Nephron (organoid): ENCODE results near the gene EPN2.

Experiments
- H3K27ac Mint-ChIP-seq, 3 experiments: 2 replicates each; pipeline ENCODE4 v1.8.0; 2020; ENCODE audit warnings: mixed read lengths in 3 of 3, mild to moderate bottlenecking in 2 of 3, moderate library complexity in 1 of 3
- H3K27me3 Mint-ChIP-seq: 2 replicates; pipeline ENCODE4 v1.8.0; 2021; ENCODE audit warnings: low read depth, mild to moderate bottlenecking, moderate library complexity, mixed read lengths
- H3K36me3 Mint-ChIP-seq: 2 replicates; pipeline ENCODE4 v1.8.0; 2020; ENCODE audit warnings: low read depth, mixed read lengths
- H3K4me1 Mint-ChIP-seq: 2 replicates; pipeline ENCODE4 v1.8.0; 2020; ENCODE audit warnings: mixed read lengths
- H3K4me3 Mint-ChIP-seq, 3 experiments: 2 replicates each; pipeline ENCODE4 v1.8.0; 2020; ENCODE audit warnings: mild to moderate bottlenecking in 3 of 3, mixed read lengths in 3 of 3, moderate library complexity in 2 of 3
- H3K9me3 Mint-ChIP-seq: 2 replicates; pipeline ENCODE4 v1.8.0; 2020; ENCODE audit warnings: mixed read lengths
- TF ChIP-seq, protein P1 (sequence below), 3 experiments: fragments of 200-600 bp; sonication (generic); IDR thresholded peaks; one replicate each; pipeline ENCODE4 v1.5.0; 2021; ENCODE audit warnings: antibody characterized with exemption in 3 of 3; ENCODE audit not compliant: unreplicated experiment in 3 of 3

Gene EPN2

DNA sequence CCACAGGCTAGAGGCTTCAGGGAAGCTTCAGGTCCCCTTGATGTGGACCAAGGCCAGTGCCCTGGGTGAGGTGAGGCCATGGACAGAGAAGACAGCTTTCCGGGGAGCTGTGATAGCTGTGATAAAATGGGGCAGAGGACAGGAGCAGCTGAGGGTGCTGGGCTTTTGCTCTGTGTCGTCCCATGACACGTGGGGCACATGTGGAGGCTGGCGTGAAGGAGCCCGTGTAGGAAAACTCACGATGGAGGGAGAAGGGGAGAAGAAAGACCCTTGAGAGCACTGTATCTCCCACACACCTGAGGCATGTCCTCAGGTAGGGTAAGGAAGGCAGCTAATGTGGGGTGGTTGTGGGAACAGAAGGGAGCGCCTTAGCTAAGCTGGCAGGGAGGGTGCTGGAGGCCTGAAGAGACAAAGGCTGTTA, 104.1 kb downstream of the EPN2 start:
- Mint-ChIP-seq H3K4me3 (no peak overlapping the region), H3K27me3 (no peaks in the 10 kb centered on the region), H3K9me3 (no peaks in the 10 kb centered on the region), H3K27ac (peak overlapping the region; percentile 84 to 96 (median 91)), H3K36me3 (no peaks in the 10 kb centered on the region), H3K4me1 (peaks cover 40% of the 10 kb centered on the region)
- TF ChIP-seq, protein P1, sequence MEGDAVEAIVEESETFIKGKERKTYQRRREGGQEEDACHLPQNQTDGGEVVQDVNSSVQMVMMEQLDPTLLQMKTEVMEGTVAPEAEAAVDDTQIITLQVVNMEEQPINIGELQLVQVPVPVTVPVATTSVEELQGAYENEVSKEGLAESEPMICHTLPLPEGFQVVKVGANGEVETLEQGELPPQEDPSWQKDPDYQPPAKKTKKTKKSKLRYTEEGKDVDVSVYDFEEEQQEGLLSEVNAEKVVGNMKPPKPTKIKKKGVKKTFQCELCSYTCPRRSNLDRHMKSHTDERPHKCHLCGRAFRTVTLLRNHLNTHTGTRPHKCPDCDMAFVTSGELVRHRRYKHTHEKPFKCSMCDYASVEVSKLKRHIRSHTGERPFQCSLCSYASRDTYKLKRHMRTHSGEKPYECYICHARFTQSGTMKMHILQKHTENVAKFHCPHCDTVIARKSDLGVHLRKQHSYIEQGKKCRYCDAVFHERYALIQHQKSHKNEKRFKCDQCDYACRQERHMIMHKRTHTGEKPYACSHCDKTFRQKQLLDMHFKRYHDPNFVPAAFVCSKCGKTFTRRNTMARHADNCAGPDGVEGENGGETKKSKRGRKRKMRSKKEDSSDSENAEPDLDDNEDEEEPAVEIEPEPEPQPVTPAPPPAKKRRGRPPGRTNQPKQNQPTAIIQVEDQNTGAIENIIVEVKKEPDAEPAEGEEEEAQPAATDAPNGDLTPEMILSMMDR (IDR thresholded peaks at IDR 0.05; ENCODE audit: unreplicated experiment in 3 of 3), result no peak

DNA sequence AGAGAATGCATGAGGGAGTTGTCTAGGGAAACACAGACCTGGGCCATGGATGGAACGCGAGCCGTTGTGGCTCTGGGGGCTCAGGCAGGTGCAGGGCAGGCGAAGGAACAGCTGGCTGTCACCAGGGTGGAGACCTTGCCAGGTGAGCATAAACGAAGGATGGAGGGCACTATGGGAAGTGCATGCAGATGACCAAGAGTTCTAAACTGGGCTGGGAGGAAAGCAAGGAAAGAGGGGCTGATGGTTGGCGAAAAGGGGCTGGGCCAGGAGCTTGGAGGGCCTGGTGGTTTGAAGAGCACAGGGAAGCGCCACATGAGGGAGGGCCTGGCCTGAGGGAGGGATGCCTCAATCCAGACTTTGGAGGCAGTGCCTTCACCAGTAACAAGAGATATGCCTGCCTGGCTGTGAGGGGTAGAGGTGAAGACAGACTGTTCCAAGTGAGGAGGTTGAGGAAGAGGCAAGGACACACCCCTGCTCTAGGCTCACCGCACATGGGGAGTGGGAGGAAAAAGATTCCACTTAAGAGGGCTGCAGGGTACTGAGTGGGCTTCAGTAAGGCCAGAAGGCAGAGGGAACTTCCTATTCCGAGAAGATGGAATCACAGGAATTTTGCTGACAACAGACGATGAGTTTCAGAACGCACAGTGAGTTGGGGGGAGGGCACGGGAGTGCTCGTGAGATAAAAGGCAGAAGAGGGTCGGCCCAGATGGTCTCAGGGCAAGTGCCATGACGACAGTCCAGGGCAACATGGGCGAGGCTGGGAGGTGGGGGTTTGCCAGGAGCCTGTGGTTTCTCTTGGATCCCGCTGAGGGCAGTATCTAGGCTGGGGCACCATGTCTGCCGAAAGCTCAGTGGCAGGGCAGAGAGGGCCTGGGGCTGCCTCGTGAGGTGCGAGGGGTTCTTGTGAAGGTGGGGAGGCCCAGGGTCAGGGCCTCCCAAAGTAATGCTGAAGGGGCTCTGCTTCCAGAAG, 104.8 kb downstream of the EPN2 start:
- Mint-ChIP-seq H3K36me3 (no peaks in the 10 kb centered on the region), H3K27me3 (no peaks in the 10 kb centered on the region), H3K4me3 (peak overlapping the region in 1 of 3 experiments; percentile 14), H3K9me3 (no peaks in the 10 kb centered on the region), H3K27ac (peak overlapping the region; percentile 84 to 96 (median 91)), H3K4me1 (peaks cover 45% of the 10 kb centered on the region)
- TF ChIP-seq, protein P1 (IDR thresholded peaks at IDR 0.05; ENCODE audit: unreplicated experiment in 3 of 3), result no peak

DNA sequence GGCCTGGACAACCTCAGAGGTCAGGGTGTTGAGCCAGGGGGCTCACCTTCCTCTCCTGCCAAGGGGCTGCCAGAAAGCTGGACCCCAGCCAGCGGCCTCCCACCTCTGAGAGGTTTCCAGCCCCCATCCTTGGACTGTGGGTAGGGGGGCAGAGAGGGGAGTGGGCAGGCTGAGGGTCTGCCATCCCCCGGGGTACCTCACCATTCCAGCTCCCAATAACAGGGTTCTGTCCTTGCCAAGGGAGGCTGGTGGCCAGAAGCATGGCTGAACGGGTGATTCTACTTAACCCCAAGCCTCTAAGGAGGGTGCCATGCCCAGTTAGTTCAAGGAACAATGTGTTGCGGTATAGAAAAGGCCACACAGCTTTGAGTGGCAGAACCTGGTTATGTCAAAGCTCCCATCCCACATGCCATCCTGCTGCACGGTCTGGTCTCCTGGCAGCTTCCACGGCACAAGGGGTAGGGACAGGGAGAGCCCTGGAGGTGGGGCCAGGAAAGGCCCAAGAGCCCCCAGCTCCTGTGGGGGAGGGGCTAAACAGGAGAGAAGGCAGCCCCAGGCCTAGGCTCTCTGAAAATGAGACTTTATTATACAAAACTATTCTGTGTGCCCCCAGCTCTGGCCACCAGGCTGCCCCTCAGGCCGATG, 105.6 kb downstream of the EPN2 start:
- H3K27me3 Mint-ChIP-seq, result no peaks in the 10 kb centered on the region
- H3K36me3 Mint-ChIP-seq, result no peaks in the 10 kb centered on the region
- TF ChIP-seq, protein P1 (IDR thresholded peaks at IDR 0.05; ENCODE audit: unreplicated experiment in 3 of 3), result no peak
- H3K4me1 Mint-ChIP-seq, result peaks cover 44% of the 10 kb centered on the region
- peak overlapping the region in 2 of 3 experiments; percentile 84 to 96 for H3K27ac Mint-ChIP-seq
- no peaks in the 10 kb centered on the region for H3K9me3 Mint-ChIP-seq
- no peak overlapping the region for H3K4me3 Mint-ChIP-seq

DNA sequence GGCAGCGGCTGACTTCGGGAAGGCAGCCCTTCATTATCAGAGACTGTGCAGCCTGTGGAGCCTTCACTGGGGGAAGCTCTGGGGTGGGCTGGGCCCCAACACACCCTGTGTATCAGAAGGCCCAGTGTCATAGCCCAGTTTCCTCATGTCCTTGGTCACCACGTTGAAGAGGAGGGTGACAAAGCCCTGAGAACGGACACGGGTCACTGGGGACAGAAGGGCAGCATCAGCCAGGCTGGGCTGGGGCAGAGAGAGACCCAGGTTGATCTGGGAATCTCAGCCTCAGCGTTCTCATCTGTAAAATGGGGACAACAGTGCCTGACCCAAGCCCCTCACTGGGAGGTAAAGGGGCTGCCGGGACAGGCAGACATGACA, 106.1 kb downstream of the EPN2 start:
- TF ChIP-seq, protein P1 (IDR thresholded peaks at IDR 0.05; ENCODE audit: unreplicated experiment in 3 of 3), result no peak
- Mint-ChIP-seq H3K4me3 (no peak overlapping the region), H3K4me1 (peaks cover 43% of the 10 kb centered on the region), H3K27me3 (no peaks in the 10 kb centered on the region), H3K36me3 (no peaks in the 10 kb centered on the region), H3K27ac (no peak overlapping the region), H3K9me3 (no peaks in the 10 kb centered on the region)

DNA sequence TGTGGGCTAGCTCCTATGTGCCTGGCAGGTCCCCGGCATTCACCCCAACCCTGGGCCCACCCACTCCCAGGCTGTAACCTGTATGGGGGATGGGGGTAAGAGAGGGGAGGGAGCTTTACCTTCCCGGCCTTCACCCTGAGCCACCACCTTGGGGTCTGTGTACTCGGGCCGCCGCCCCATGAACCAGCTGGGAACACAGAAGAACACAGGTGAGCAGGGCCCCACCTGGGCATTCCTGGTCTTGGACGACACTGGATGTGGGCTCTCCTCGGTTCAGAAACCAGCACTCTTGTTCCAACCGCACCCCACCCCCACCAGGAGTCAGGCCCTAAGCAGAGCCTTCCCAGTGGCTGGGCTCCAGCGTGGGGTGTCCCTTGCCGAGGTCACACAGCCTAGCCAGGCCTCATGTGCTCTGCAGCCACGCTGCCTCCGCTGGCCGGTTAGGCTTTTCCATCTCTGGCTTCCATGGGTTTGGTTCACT, 106.5 kb downstream of the EPN2 start:
- H3K27ac Mint-ChIP-seq, result no peak overlapping the region
- H3K4me1 Mint-ChIP-seq, result peaks cover 38% of the 10 kb centered on the region
- TF ChIP-seq, protein P1 (IDR thresholded peaks at IDR 0.05; ENCODE audit: unreplicated experiment in 3 of 3), result no peak
- no peaks in the 10 kb centered on the region for H3K36me3 Mint-ChIP-seq
- no peaks in the 10 kb centered on the region for H3K9me3 Mint-ChIP-seq
- H3K27me3 Mint-ChIP-seq, result no peaks in the 10 kb centered on the region
- H3K4me3 Mint-ChIP-seq, result no peak overlapping the region
